Measurements from ENCODE around the gene DCXR.

DCXR gene

GRCh38 chr17:82073446-82073845, 35.9 kb upstream of the DCXR start:
- H3K4me3 ChIP-seq (ENCODE audit: low read depth, low read length): no peak overlapping the region
- CTCF ChIA-PET: interaction anchor here (0.6 to 1.1 kb wide), 2 partner anchors 29 to 36 kb away, joined by 3 to 7 read pairs; partner anchors contain the start of gene DCXR

More at GRCh38 chr17:82073446-82073845, 35.9 kb upstream of the DCXR start:
- Histone ChIP-seq H3K27ac (ENCODE audit: extremely low read depth, low read depth, low read length) (no peak overlapping the region), H3K9me3 (ENCODE audit: control insufficient read depth, insufficient read depth, low read depth, low read length) (no peaks in the 10 kb centered on the region), H3K4me1 (ENCODE audit: control insufficient read depth, insufficient read depth, low read length) (no peaks in the 10 kb centered on the region), H3K36me3 (ENCODE audit: control insufficient read depth in 2 of 2, insufficient read depth in 1 of 2, low read length in 2 of 2) (peaks cover 3 to 12% of the 10 kb centered on the region in 2 experiments)
- POLR2A ChIA-PET: interaction anchor here (0.7 to 1.2 kb wide), 4 partner anchors 9 to 36 kb away, joined by 3 to 4 read pairs (median 4); partner anchors contain the start of gene DCXR
- TF ChIP-seq ZBTB26 (tag by site-specific recombination; optimal IDR thresholded peaks at IDR 0.05): no peak
- TF ChIP-seq ZNF391 (tag by site-specific recombination; IDR thresholded peaks at IDR 0.05; ENCODE audit: borderline replicate concordance, low read depth): no peak
- no peak for TF ChIP-seq ZNF629 (tag by site-specific recombination; IDR thresholded peaks at IDR 0.05)
- TF ChIP-seq TSHZ1 (tag by site-specific recombination; IDR thresholded peaks at IDR 0.05; ENCODE audit: borderline replicate concordance): no peak
- no peak for TF ChIP-seq GLI2 (tag by site-specific recombination; IDR thresholded peaks at IDR 0.05; ENCODE audit: borderline replicate concordance, low read depth)
- no peak for TF ChIP-seq ZNF10 (tag by site-specific recombination; IDR thresholded peaks at IDR 0.05)
- TF ChIP-seq TRIM28 (IDR thresholded peaks at IDR 0.05; ENCODE audit: borderline replicate concordance, low read length): no peak
- TF ChIP-seq HOXD13 (CRISPR knock-in tag; IDR thresholded peaks at IDR 0.05; ENCODE audit: borderline replicate concordance): no peak
- TF ChIP-seq ZBTB8A (tag by site-specific recombination; IDR thresholded peaks at IDR 0.05): no peak
- no peak for TF ChIP-seq MYNN (tag by site-specific recombination; IDR thresholded peaks at IDR 0.05; ENCODE audit: borderline replicate concordance)
- no peak for TF ChIP-seq ZSCAN30 (tag by site-specific recombination; IDR thresholded peaks at IDR 0.05)
- TF ChIP-seq ZSCAN18 (tag by site-specific recombination; IDR thresholded peaks at IDR 0.05): no peak
- TF ChIP-seq REPIN1 (tag by site-specific recombination; IDR thresholded peaks at IDR 0.05; ENCODE audit: low read depth): no peak
- TF ChIP-seq ZXDB (tag by site-specific recombination; IDR thresholded peaks at IDR 0.05): no peak
- no peak for TF ChIP-seq ZNF48 (tag by site-specific recombination; IDR thresholded peaks at IDR 0.05)
- TF ChIP-seq SETDB1 (IDR thresholded peaks at IDR 0.05; ENCODE audit: insufficient read length, low read length): no peak
- TF ChIP-seq REST (tag by site-specific recombination; IDR thresholded peaks at IDR 0.05): no peak
- no peak for TF ChIP-seq PRDM1 (tag by site-specific recombination; IDR thresholded peaks at IDR 0.05)
- no peak for TF ChIP-seq ZNF211 (tag by site-specific recombination; IDR thresholded peaks at IDR 0.05; ENCODE audit: low read depth)
- no peak for TF ChIP-seq ZEB2 (tag by site-specific recombination; IDR thresholded peaks at IDR 0.05)
